AG10803 (cell line): ENCODE measurements around the gene NEURL3.
"Not testable (repeated sequence)": the region's sequence is repeated elsewhere in the genome, so short reads cannot be mapped to it uniquely, and the experiment has no call there.

ENCODE experiments used
- DNase-seq: peaks from one replicate; pipeline ENCODE4 v3.0.0; 2010; ENCODE audit warnings: low read depth
- H3K4me3 ChIP-seq: 2 replicates; pipeline ENCODE4 v1.5.1; 2011; ENCODE audit warnings: mild to moderate bottlenecking, low read length, control low read depth
- CTCF ChIP-seq: conservative IDR thresholded peaks from 2 replicates; pipeline ENCODE4 v1.5.1; 2011; ENCODE audit warnings: mild to moderate bottlenecking, low read length, control low read depth, inconsistent platforms

Gene NEURL3

GRCh38 chr2:96503637-96504243, 1.4 kb downstream of the NEURL3 start:
- H3K4me3 ChIP-seq, result no peak overlapping the region
- no peak for TF ChIP-seq CTCF
- no peak for DNase-seq

GRCh38 chr2:96502891-96503636, 2.1 kb downstream of the NEURL3 start:
- no peak overlapping the region for H3K4me3 ChIP-seq
- DNase-seq, result no peak
- no peak for TF ChIP-seq CTCF

DNA sequence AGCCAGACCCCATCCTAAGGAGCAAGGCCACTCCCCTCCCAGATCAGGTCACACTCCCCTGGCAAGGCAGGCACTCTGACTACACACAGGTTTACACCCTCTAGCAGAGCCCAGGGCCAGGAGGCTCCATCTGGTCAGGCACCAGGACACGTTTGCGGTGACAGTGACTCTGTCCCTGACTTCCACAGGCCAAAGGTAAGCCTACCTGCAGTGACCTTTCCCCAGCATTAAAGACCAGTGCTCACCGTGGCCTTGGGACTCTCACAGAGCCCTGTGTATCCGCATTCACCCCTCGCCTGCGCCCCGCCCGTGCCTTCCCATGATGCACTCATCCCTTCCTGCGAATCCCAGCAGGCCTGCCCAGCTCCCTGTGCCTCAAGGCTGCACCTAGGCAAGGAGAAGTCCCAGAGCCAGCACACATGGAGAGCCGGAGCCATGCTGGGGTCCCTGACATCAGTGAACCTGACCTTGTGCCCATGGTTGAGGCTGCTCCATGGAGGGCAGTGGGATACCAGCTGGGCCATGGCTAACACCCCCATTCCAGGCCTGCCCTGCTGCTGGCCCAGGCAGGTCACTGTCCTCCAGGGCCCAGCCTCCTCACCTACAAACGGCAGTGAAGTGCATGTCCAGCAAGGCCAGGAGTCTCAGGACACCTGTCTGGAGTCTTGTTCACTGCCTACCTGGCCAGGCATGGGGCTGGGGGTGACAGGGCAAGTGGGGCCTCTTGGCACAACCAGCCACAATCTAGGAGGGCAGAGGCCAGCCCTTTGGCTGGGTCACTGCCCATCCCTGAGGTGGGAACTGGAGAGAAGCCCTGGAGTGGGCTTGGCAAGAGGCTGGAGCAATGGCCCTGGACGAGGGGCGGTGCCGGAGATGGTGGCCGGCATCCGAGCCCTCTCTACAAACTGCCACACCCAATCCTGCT, 3.0 kb downstream of the NEURL3 start:
- no peak for DNase-seq
- TF ChIP-seq CTCF, result no peak
- H3K4me3 ChIP-seq, result no peak overlapping the region

GRCh38 chr2:96501471-96501874, 3.7 kb downstream of the NEURL3 start:
- no peak for TF ChIP-seq CTCF
- no peak for DNase-seq
- no peak overlapping the region for H3K4me3 ChIP-seq

GRCh38 chr2:96500385-96501066, 4.6 kb downstream of the NEURL3 start:
- H3K4me3 ChIP-seq, result no peak overlapping the region
- TF ChIP-seq CTCF, result no peak
- no peak for DNase-seq

- no peak overlapping the region for H3K4me3 ChIP-seq
- no peak for DNase-seq
- no peak for TF ChIP-seq CTCF
These were observed 5.8 kb downstream of the NEURL3 start for GRCh38 chr2:96499061-96499960.

- H3K4me3 ChIP-seq, DNase-seq: not testable (repeated sequence)
These were observed 6.5 kb downstream of the NEURL3 start for GRCh38 chr2:96498611-96499010.
